H1 (cell line): ENCODE data around the gene RASAL2. TPM values are rescaled to one million over a fixed set of nuclear protein-coding genes. Genes with fewer than 3 reads are reported as not detected.

Experiments
- CTCF ChIA-PET: fragments of 300-600 bp; sonication (Branson Sonifier 250); formaldehyde crosslinking; loops from one replicate; lab custom pipeline; 2021; ENCODE audit not compliant: partially characterized antibody; lab: Charles Lee
- POLR2A ChIA-PET: fragments of 300-600 bp; sonication (Branson Sonifier 250); formaldehyde crosslinking; loops from one replicate; lab custom pipeline; 2021; ENCODE audit warnings: inconsistent platforms; ENCODE audit not compliant: partially characterized antibody; lab: Charles Lee
- DNase-seq, 2 experiments: peaks; one replicate each; pipeline versions ENCODE4 v3.0.0 to v3.0.0-alpha.2; 2010 to 2022; ENCODE audit warnings: low spot score in 2 of 2, low read depth in 1 of 2, mixed read lengths in 1 of 2
- FAIRE-seq: peaks from 2 replicates; lab custom pipeline; 2011; peaks lifted over from hg19 to GRCh38; lab: Jason Lieb, UNC
- H2AFZ ChIP-seq: 2 replicates; pipeline ENCODE4 v1.8.1; 2012; ENCODE audit warnings: low read length, inconsistent platforms
- H2AK5ac ChIP-seq: 2 replicates; pipeline ENCODE4 v1.6.1; 2013; ENCODE audit warnings: low read depth, low read length
- H2BK120ac ChIP-seq: replicated peaks from 2 replicates; pipeline ENCODE3; 2013; ENCODE audit warnings: low read depth, low read length, inconsistent platforms
- H2BK12ac ChIP-seq: 2 replicates; pipeline ENCODE4 v1.6.1; 2013; ENCODE audit warnings: low read depth, low read length
- H2BK15ac ChIP-seq: 2 replicates; pipeline ENCODE4 v1.6.1; 2013; ENCODE audit warnings: low read length
- H2BK20ac ChIP-seq: 2 replicates; pipeline ENCODE4 v1.6.1; 2013; ENCODE audit warnings: low read length
- H2BK5ac ChIP-seq: 2 replicates; pipeline ENCODE4 v1.6.1; 2013; ENCODE audit warnings: low read depth, low read length
- H3K14ac ChIP-seq: 2 replicates; pipeline ENCODE4 v1.6.1; 2013; ENCODE audit warnings: inconsistent platforms; ENCODE audit not compliant: insufficient read length
- H3K18ac ChIP-seq: 2 replicates; pipeline ENCODE4 v1.6.1; 2013; ENCODE audit warnings: low read length; ENCODE audit errors: extremely low read depth
- H3K23ac ChIP-seq: 2 replicates; pipeline ENCODE4 v1.6.1; 2013; ENCODE audit warnings: inconsistent platforms; ENCODE audit not compliant: insufficient read length
- H3K23me2 ChIP-seq: 2 replicates; pipeline ENCODE4 v1.6.1; 2013; ENCODE audit warnings: low read depth, low read length
- H3K27ac ChIP-seq: 2 replicates; pipeline ENCODE4 v1.6.1; 2011; ENCODE audit warnings: low read depth, low read length, inconsistent platforms
- H3K27me3 ChIP-seq, 4 experiments: replicated peaks in 1 of 4; 1 replicate in 1 of 4; 2 replicates in 3 of 4; pipeline versions ENCODE4 v1.6.1 to v1.8.1; 2011 to 2013; ENCODE audit warnings: low read length in 3 of 4, mild to moderate bottlenecking in 3 of 4, inconsistent platforms in 2 of 4, mixed read lengths in 2 of 4, moderate library complexity in 1 of 4; ENCODE audit not compliant: control insufficient read depth in 3 of 4, insufficient read depth in 3 of 4; ENCODE audit errors: extremely low read depth in 1 of 4
- H3K36me3 ChIP-seq, 4 experiments: 2 replicates each; pipeline versions ENCODE4 v1.6.1 to v1.8.1; 2011 to 2013; ENCODE audit warnings: mild to moderate bottlenecking in 4 of 4, low read length in 3 of 4, moderate library complexity in 2 of 4, control low read depth in 1 of 4, inconsistent platforms in 1 of 4; ENCODE audit not compliant: insufficient read depth in 4 of 4, control insufficient read depth in 2 of 4
- H3K4ac ChIP-seq: replicated peaks from 2 replicates; pipeline ENCODE3; 2013; ENCODE audit warnings: low read length, low read depth, mixed read lengths, inconsistent platforms; ENCODE audit not compliant: insufficient read length
- H3K4me1 ChIP-seq, 4 experiments: replicated peaks in 1 of 4; 1 replicate in 1 of 4; 2 replicates in 3 of 4; pipeline versions ENCODE4 v1.6.1 to v1.8.1; 2011 to 2013; ENCODE audit warnings: low read length in 3 of 4, inconsistent platforms in 2 of 4, mixed read lengths in 1 of 4; ENCODE audit not compliant: insufficient read depth in 4 of 4, control insufficient read depth in 3 of 4
- H3K4me2 ChIP-seq, 2 experiments: 2 replicates each; pipeline versions ENCODE4 v1.6.1 to v1.8.1; 2011 to 2013; ENCODE audit warnings: low read depth in 2 of 2, low read length in 2 of 2, control low read depth in 1 of 2, inconsistent platforms in 1 of 2, mild to moderate bottlenecking in 1 of 2; ENCODE audit not compliant: insufficient read depth in 1 of 2
- H3K4me3 ChIP-seq, 4 experiments: fragments of 200-600, 300-600 bp in 1 of 4; sonication (generic), shearing (Covaris generic), sonication (Bioruptor Twin) in 1 of 4; 2 replicates each; pipeline versions ENCODE4 v1.5.1 to v1.8.1; 2011 to 2016; ENCODE audit warnings: low read length in 4 of 4, low read depth in 3 of 4, control low read depth in 2 of 4, inconsistent platforms in 2 of 4, mild to moderate bottlenecking in 2 of 4, mixed read lengths in 1 of 4, moderate library complexity in 1 of 4; ENCODE audit not compliant: insufficient read depth in 2 of 4; ENCODE audit errors: extremely low read depth in 1 of 4
- H3K56ac ChIP-seq: replicated peaks from 2 replicates; pipeline ENCODE3; 2013; ENCODE audit warnings: low read depth, mild to moderate bottlenecking, mixed read lengths, low read length, inconsistent platforms; ENCODE audit not compliant: insufficient read length
- H3K79me1 ChIP-seq: 2 replicates; pipeline ENCODE4 v1.6.1; 2013; ENCODE audit warnings: low read depth, low read length, control low read depth
- H3K79me2 ChIP-seq, 2 experiments: 2 replicates each; pipeline versions ENCODE4 v1.6.1 to v1.8.1; 2012 to 2013; ENCODE audit warnings: low read length in 2 of 2, mild to moderate bottlenecking in 2 of 2, inconsistent platforms in 1 of 2; ENCODE audit not compliant: insufficient read depth in 2 of 2, control insufficient read depth in 1 of 2
- H3K9ac ChIP-seq, 4 experiments: replicated peaks in 1 of 4; 1 replicate in 1 of 4; 2 replicates in 3 of 4; pipeline versions ENCODE4 v1.6.1 to v1.8.1; 2011 to 2013; ENCODE audit warnings: low read depth in 3 of 4, low read length in 3 of 4, control low read depth in 2 of 4, mild to moderate bottlenecking in 2 of 4, moderate library complexity in 2 of 4, inconsistent platforms in 1 of 4; ENCODE audit errors: extremely low read depth in 1 of 4
- H3K9me3 ChIP-seq, 2 experiments: 2 replicates each; pipeline versions ENCODE4 v1.6.1 to v1.8.1; 2012 to 2013; ENCODE audit warnings: mild to moderate bottlenecking in 2 of 2, moderate library complexity in 2 of 2, control low read depth in 1 of 2, inconsistent platforms in 1 of 2, low read depth in 1 of 2, low read length in 1 of 2, mixed read lengths in 1 of 2; ENCODE audit not compliant: insufficient read depth in 2 of 2
- H4K20me1 ChIP-seq, 2 experiments: replicated peaks in 1 of 2; 2 replicates each; pipeline versions ENCODE3 to v1.8.1; 2011 to 2013; ENCODE audit warnings: inconsistent platforms in 2 of 2, low read length in 2 of 2, mild to moderate bottlenecking in 1 of 2; ENCODE audit not compliant: insufficient read depth in 2 of 2, control insufficient read depth in 1 of 2
- H4K5ac ChIP-seq: 2 replicates; pipeline ENCODE4 v1.6.1; 2013; ENCODE audit warnings: low read length, low read depth, mixed read lengths, inconsistent platforms; ENCODE audit not compliant: insufficient read length
- H4K8ac ChIP-seq: 2 replicates; pipeline ENCODE4 v1.8.0; 2013; ENCODE audit warnings: mild to moderate bottlenecking, moderate library complexity, low read length, inconsistent platforms; ENCODE audit not compliant: insufficient read depth; ENCODE audit errors: extremely low read depth
- H4K91ac ChIP-seq: replicated peaks from 2 replicates; pipeline ENCODE3; 2013; ENCODE audit warnings: low read length, mixed read lengths, inconsistent platforms; ENCODE audit not compliant: insufficient read length
- JUND ChIP-seq: IDR thresholded peaks from 2 replicates; pipeline ENCODE4 v1.6.1; 2011; ENCODE audit warnings: mild to moderate bottlenecking, improper control_type of control experiment, low read length
- RNF2 ChIP-seq: fragments of 200-900, 300-1000 bp; sonication (generic); IDR thresholded peaks from 2 replicates; pipeline ENCODE4 v1.7.1; 2016; ENCODE audit warnings: borderline replicate concordance, low read depth, mild to moderate bottlenecking, antibody characterized with exemption, low read length; ENCODE audit not compliant: poor library complexity, severe bottlenecking; ENCODE audit errors: missing control alignments
- WGBS, 2 experiments: shearing (Covaris generic) in 1 of 2; methylation state at CpG; one replicate each; pipeline versions ENCODE4 v1.1.6 to v1.1.7; 2013 to 2015; ENCODE audit warnings: low lambda C conversion rate in 2 of 2, mixed read lengths in 2 of 2, inconsistent platforms in 1 of 2, low coverage in 1 of 2, missing lambda C conversion rate in 1 of 2; ENCODE audit not compliant: insufficient replicate concordance in 2 of 2, insufficient coverage in 1 of 2, insufficient read length in 1 of 2; ENCODE audit errors: extremely low coverage in 1 of 2, missing lambda C conversion rate in 1 of 2; 5-methylcytosine and 5-hydroxymethylcytosine counted together
- polyA plus RNA-seq, 7 experiments: library from polyadenylated mRNA; depleted of rRNA in 3 of 7; stranded (reverse) in 5 of 7; unstranded in 2 of 7; fragments of >200 nt in 5 of 7; fragments of 200-250 nt in 2 of 7; gene quantifications; 1 replicate in 5 of 7; 2 replicates in 1 of 7; 4 replicates in 1 of 7; pipeline versions ENCODE4 v1.2.1 to v1.2.3, GENCODE V29; 2011 to 2013; ENCODE audit warnings: missing spikeins in 2 of 7, mixed read lengths in 2 of 7
- total RNA-seq: library from RNA; stranded (reverse); fragmentation: NEBNext Ultra II Directional; extraction: Animal tissue kit (Norgen Biotek cat#: 25700); gene quantifications from 2 replicates; pipeline ENCODE4 v1.2.1, GENCODE V29; 2021

RASAL2 gene
- total and polyA plus RNA-seq, 2 of the 8 experiments (the other 6 are each of a cell fraction or from before 2014, with no cell fraction given) = 15.9 to 32.5 TPM

DNA sequence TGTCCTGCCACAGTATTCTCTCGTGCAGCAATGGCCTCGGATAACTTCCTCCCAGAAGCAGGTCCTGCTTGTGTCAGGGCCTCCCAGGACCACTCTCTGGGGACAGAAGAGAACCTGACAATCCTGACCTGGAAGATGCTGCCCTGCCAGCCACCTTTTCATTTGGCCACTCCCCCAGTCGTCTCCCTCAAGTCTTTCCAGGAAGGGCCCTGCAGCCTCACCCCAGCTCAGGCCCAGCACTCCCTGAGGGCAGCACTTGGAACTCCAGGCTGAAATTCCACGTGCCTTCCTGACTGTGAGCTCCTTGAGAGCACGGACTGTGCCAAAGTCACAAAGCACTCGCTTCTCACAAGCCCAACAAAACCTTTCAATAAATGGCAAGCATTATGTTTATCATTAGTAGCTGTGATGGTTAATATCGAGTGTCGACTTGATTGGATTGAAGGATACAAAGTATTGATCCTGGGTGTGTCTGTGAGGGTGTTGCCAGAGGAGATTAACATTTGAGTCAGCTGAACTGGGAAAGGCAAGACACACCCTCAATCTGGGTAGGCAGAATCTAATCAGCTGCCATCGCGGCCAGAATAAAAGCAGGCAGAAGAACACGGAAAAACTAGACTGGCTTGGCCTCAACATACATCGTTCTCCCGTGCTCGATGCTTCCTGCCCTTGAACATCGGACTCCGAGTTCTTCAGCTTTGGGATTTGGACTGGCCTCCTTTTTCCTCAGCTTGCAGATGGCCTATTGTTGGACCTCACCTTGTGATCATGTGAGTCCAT, 405.2 kb downstream of the RASAL2 start:
- H4K20me1 ChIP-seq = no peaks in the 10 kb centered on the region

More for the DNA sequence above, 405.2 kb downstream of the RASAL2 start:
- Histone ChIP-seq H3K79me2 (no peaks in the 10 kb centered on the region), H3K79me1 (no peaks in the 10 kb centered on the region), H2AK5ac (no peak overlapping the region), H3K4me2 (no peak overlapping the region), H2BK120ac (no peak overlapping the region), H3K4ac (no peak overlapping the region), H2BK5ac (no peak overlapping the region), H4K91ac (no peak overlapping the region), H3K36me3 (no peaks in the 10 kb centered on the region), H3K18ac (no peak overlapping the region), H3K27me3 (no peaks in the 10 kb centered on the region), H3K56ac (no peak overlapping the region), H2BK12ac (no peak overlapping the region), H3K14ac (no peak overlapping the region), H3K9me3 (no peaks in the 10 kb centered on the region), H4K8ac (no peak overlapping the region), H3K4me1 (no peaks in the 10 kb centered on the region; a peak in 1 of 7 replicates), H2AFZ (no peak overlapping the region), H4K5ac (no peak overlapping the region), H2BK15ac (no peak overlapping the region), H3K9ac (no peak overlapping the region), H3K27ac (no peak overlapping the region), H3K4me3 (no peak overlapping the region), H3K23me2 (no peaks in the 10 kb centered on the region; the same call in 1 of the 2 replicates), H3K23ac (no peak overlapping the region), H2BK20ac (no peak overlapping the region)
- peak in 1 of 2 experiments; percentile 54 for DNase-seq
- FAIRE-seq = no peak
- POLR2A ChIA-PET = no interaction called here
- CTCF ChIA-PET = interaction anchor here (0.8 to 13.1 kb wide), 17 partner anchors 10 to 504 kb away, joined by 3 to 238 read pairs (median 12); partner anchors contain the start of gene TEX35
- no peak for TF ChIP-seq RNF2
- no peak for TF ChIP-seq JUND
- WGBS, 2 experiments = 91% methylated on average over 16 of the region's 16 CpGs; no CpG with 5 or more reads in 1 of the 2 experiments
